Measurements from ENCODE around the gene RPL3.
"Not testable (repeated sequence)": the region's sequence is repeated elsewhere in the genome, so short reads cannot be mapped to it uniquely, and the experiment has no call there.

RPL3 gene

GRCh38 chr22:39319284-39320022 lies at the start of gene RPL3:
Gene RPL3, minus strand, starts transcription at chr22:39319623. Its CDS starts 26 bp downstream, at chr22:39319597.
- peak; percentile 99 for DNase-seq

GRCh38 chr22:39369186-39369585 lies 49.8 kb upstream of the RPL3 start:
- DNase-seq, result no peak

- DNase-seq, result no peak
Observed at GRCh38 chr22:39368461-39368911, 49.1 kb upstream of the RPL3 start.

- no peak for DNase-seq
Observed at GRCh38 chr22:39367035-39367434, 47.6 kb upstream of the RPL3 start.

GRCh38 chr22:39365492-39365780 lies 46.0 kb upstream of the RPL3 start:
- DNase-seq, result no peak

GRCh38 chr22:39364714-39365491 lies 45.5 kb upstream of the RPL3 start:
- DNase-seq, result no peak

DNA sequence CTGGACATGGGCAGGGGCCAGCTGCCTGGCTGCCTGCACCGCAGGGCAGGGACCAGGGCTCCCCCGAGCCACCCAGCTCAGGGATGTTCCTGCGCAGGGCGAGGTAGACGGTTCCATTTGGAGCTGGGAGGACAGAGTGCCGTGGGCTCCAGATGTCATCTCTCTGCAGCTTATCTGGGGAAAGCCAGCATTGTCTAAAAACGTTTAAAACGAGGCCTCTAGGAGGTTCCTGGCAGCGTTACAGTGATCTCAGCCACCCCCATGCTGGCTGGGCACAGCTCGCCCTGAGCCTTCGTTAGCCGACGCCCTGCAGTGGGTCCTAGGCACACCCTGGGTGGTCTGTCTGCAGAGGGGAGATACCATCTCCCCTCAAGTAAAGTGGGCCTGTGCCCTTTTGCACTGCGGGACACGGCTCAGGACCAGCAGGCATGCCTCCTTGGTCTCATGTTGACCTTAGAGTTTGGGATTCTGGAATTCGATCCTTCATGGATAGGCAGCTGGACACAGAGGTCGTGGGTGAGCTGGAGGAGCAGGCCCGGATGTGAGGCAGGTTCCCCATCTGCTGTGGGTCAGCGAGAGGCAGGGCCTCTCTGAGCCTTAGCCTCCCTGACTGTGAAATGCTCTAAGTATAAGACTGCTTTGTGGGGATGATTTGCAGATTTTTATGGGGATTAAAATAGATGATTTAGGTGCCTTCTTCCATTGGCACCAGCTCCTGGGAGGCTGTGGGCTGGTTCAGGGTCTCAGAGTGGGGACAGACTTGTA lies 44.5 kb upstream of the RPL3 start:
- DNase-seq, result no peak

DNA sequence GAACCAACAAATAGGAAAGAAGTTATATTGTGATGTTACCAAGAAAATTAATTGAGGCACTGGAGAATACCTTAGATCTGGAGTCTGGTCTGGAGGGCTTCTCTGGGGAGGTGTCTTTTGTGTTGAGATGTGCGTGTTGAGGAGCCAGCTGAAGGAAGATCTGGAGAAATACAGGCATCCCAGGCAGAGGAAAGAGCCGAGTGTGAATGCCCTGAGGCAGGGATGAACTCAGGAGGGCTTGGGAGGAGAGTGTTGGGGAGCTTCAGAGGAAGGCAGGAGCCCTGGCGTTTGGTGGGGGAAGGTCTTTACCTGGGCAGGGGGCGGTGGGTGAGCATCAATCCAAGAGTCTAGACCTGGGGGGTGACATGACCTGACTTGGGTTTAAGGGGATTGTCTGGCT lies 43.5 kb upstream of the RPL3 start:
- no peak for DNase-seq

DNA sequence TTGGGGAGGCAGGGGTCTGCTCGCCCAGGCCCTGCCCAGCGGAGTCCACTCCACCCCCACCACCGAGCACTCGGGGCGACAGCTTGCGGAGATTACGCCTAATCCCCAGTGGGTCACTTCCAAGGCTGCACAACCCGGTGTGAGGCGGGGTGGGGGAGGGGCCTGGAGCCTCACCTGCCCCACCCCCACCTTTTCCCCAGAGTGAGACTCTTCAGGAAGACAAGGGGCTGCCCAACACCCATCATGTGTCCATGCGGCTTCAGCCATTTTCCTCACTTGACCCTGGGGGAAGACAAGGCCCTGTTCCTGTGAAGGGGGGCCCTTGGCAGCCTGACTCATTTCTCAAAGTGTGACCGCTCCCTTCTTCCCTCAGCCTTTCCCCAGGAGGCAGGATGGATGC lies 42.8 kb upstream of the RPL3 start:
- DNase-seq, result no peak

DNA sequence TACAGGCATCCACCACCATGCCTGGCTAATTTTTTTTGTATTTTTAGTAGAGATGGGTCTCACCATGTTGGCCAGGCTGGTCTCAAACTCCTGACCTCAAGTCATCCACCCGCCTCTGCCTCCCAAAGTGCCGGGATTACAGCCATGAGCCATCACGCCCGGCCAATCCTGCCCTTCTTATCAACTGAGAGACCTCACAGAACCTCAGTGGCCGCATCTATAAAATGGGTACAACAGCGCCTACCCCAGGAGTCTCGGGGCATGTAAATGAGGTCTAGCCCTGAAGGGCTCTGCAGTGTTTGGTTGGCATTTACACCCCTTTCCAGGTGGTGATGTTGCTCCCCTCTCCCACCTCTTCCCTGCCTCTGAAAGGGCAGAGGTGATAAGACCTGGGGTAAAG lies 42.1 kb upstream of the RPL3 start:
- DNase-seq, result no peak

- peak; percentile 37 for DNase-seq
Observed at GRCh38 chr22:39360674-39361413, 41.4 kb upstream of the RPL3 start.

DNA sequence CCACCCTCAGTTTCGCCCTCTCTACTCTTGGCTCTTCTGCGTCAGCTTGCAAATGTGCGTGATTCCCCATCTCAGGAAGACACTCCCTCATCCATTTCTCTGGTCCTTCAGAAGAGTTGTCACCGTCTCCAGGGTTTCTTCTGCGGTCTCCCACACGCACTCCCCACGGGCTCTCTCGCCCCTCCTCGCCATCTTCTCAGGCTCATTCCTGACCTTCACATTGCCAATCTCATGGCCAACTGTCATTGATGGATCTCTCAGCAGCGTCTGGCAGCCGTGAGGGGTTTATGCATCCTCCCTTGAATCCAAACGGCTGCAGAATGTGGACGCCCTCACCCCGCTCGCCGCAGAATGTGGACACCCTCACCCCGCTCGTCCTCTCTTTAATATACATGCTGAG lies 40.8 kb upstream of the RPL3 start:
- DNase-seq, result no peak

DNA sequence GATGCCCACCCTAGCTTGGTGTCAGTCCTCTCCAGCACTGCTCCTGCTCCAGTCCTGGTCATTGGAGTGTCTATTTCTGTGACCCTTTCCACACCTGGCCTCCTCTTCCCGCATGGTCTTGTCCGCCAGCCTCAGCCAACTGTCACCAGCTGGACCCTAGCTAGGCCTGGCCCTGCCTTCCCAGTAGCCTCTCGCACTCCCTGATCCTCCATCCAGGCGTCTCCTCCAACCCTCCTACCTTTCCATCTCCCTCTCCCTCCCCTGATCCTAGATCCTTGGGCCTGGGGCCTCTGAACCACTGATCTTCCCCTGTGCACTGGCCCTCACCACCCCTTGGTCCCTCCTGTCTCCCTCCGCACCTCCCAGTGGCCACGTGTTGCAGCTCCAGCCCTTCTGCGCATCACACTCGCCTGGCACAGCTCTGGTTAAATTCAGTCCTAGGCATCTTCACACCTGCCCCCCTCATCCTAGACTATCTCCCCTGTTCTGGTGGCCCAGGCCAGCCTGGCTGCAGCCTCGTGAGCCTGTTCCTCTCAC lies 40.3 kb upstream of the RPL3 start:
- DNase-seq, result no peak

DNA sequence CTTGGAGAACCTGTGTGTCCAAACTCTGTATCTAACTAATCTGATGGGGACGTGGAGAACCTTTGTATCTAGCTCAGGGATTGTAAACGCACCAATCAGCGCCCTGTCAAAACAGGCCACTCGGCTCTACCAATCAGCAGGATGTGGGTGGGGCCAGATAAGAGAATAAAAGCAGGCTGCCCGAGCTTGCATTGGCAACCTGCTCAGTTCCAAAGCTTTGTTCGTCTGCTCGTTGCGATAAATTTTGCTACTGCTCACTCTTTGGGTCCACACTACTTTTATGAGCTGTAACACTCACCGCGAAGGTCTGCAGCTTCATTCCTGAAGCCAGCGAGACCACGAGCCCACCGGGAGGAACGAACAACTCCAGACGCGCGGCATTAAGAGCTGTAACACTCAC lies 38.8 kb upstream of the RPL3 start:
- not testable (repeated sequence) for DNase-seq

DNA sequence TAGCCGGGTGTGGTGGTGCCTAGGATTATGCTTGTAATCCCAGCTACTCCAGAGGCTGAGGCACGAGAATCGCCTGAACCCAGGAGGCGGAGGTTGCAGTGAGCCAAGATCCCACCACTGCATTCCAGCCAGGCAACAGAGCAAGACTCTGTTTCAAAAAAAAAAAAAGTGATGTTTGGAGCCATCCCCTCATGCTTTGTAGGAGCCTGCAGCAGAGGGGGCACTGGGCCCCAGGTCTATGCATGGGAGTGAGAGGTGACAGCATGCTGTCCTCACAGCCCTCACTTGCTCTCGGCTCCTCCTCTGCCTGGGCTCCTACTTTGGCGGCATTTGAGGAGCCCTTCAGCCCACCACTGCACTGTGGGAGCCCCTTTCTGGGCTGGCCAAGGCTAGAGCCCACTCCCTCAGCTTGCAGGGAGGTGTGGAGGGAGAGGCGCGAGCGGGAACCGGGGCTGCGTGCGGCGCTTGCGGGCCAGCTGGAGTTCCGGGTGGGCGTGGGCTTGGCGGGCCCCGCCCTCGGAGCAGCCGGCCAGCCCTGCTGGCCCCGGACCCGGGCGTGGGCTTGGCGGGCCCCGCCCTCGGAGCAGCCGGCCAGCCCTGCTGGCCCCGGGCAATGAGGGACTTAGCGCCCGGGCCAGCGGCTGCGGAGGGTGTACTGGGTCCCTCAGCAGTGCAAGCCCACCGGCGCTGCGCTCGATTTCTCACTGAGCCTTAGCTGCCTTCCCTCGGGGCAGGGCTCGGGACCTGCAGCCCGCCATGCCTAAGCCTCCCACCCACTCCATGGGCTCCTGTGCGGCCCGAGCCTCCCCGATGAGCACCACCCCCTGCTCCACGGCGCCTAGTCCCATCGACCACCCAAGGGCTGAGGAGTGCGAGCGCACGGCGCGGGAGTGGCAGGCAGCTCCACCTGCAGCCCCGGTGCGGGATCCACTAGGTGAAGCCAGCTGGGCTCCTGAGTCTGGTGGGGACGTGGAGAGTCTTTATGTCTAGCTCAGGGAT lies 38.0 kb upstream of the RPL3 start:
- not testable (repeated sequence) for DNase-seq

- no peak for DNase-seq
Observed at GRCh38 chr22:39356464-39356863, 37.0 kb upstream of the RPL3 start.

- not testable (repeated sequence) for DNase-seq
Observed at GRCh38 chr22:39355805-39356204, 36.4 kb upstream of the RPL3 start.

GRCh38 chr22:39355080-39355479 lies 35.7 kb upstream of the RPL3 start:
- DNase-seq, result no peak

DNA sequence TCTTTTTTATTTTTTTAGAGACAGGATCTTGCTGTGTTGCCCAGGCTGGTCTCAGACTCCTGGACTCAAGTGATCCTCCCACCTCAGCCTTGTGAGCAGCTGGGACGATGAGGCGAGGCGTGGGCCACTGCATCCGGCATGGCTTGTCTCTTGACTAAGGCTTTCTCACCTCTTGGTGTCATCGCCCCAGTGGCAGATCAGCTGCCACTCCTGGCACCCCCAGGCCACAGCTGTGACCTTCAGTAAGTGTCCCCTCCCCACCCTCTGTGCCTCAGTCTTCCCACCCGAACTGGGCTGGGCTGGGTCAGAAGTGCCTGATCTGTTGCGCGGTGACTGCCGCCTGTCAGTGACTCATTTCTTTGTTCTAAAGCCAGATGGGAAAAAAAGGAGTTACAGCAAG lies 33.9 kb upstream of the RPL3 start:
- no peak for DNase-seq

- no peak for DNase-seq
Observed at GRCh38 chr22:39352306-39352891, 33.0 kb upstream of the RPL3 start.

DNA sequence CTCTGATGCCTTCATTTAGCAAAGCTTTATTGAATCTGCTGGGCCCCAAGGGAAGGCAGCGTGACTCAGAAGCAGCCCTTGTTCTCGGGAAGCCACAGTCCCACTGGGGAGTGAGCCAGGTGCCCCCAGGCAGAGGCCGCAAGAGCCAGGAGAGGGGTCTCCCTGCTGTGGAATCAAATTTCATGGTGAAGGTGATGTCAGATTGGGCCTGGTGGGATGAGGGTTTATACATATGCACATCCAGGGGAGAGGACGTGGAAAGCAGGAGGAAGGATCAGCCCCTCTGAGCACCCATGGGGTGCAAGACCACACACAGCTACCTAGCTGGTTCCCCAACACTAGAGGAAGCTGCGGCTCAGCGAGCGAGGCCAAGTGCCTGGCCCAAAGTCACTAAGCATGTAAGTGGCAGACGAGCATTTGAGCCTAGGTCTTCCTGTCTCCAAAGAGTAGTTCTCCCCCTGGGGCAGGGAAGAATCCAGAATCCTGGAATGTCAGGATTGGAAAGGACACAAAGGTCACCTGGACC lies 32.3 kb upstream of the RPL3 start:
- DNase-seq, result peak; percentile 42
